GM12874 (cell line): ENCODE results near the gene SPG7.

Experiments
- CTCF ChIP-seq: IDR thresholded peaks from 2 replicates; pipeline ENCODE4 v1.5.1; 2011; ENCODE audit warnings: low read depth, mild to moderate bottlenecking, control low read depth, low read length, moderate library complexity; ENCODE audit not compliant: insufficient read depth

Gene SPG7

GRCh38 chr16:89499767-89500166 is 8.4 kb upstream of the SPG7 start:
- no peak for TF ChIP-seq CTCF

GRCh38 chr16:89502081-89502843 is 5.9 kb upstream of the SPG7 start:
- no peak for TF ChIP-seq CTCF

- TF ChIP-seq CTCF: no peak
Observed at GRCh38 chr16:89504091-89504490, 4.1 kb upstream of the SPG7 start.

- no peak for TF ChIP-seq CTCF
Observed at GRCh38 chr16:89505204-89506112, 2.7 kb upstream of the SPG7 start.

- TF ChIP-seq CTCF: no peak
Observed at GRCh38 chr16:89506113-89506504, 2.1 kb upstream of the SPG7 start.

GRCh38 chr16:89506791-89507191 is 1.4 kb upstream of the SPG7 start:
- no peak for TF ChIP-seq CTCF

- no peak for TF ChIP-seq CTCF
Observed at GRCh38 chr16:89507214-89507833, 879 bp upstream of the SPG7 start.
